Muscle layer of duodenum (tissue), 2 donors: ENCODE data around the gene MKX.

Experiments
- H3K27ac ChIP-seq: one replicate; pipeline ENCODE4 v1.7.0; 2013; ENCODE audit warnings: mild to moderate bottlenecking, low read length
- H3K27me3 ChIP-seq: one replicate; pipeline ENCODE4 v1.7.0; 2013; ENCODE audit warnings: low read depth, mild to moderate bottlenecking, control low read depth, low read length
- H3K36me3 ChIP-seq, 2 donors: one replicate each; pipeline ENCODE4 v1.7.0; 2013; ENCODE audit warnings: low read length in 2 of 2, control low read depth in 1 of 2, mild to moderate bottlenecking in 1 of 2; ENCODE audit not compliant: insufficient read depth in 2 of 2, control insufficient read depth in 1 of 2
- H3K4me1 ChIP-seq, 2 donors: one replicate each; pipeline ENCODE4 v1.7.0; 2013; ENCODE audit warnings: low read length in 2 of 2, mild to moderate bottlenecking in 2 of 2, control low read depth in 1 of 2, moderate library complexity in 1 of 2; ENCODE audit not compliant: insufficient read depth in 2 of 2, control insufficient read depth in 1 of 2
- H3K4me3 ChIP-seq, 2 donors: one replicate each; pipeline ENCODE4 v1.7.0; 2013; ENCODE audit warnings: low read length in 2 of 2, low read depth in 1 of 2, mild to moderate bottlenecking in 1 of 2
- H3K9me3 ChIP-seq, 2 donors: one replicate each; pipeline ENCODE4 v1.7.0; 2013; ENCODE audit warnings: low read length in 2 of 2, control low read depth in 1 of 2, mild to moderate bottlenecking in 1 of 2; ENCODE audit not compliant: control insufficient read depth in 1 of 2
- donor health status: healthy.

MKX gene

DNA sequence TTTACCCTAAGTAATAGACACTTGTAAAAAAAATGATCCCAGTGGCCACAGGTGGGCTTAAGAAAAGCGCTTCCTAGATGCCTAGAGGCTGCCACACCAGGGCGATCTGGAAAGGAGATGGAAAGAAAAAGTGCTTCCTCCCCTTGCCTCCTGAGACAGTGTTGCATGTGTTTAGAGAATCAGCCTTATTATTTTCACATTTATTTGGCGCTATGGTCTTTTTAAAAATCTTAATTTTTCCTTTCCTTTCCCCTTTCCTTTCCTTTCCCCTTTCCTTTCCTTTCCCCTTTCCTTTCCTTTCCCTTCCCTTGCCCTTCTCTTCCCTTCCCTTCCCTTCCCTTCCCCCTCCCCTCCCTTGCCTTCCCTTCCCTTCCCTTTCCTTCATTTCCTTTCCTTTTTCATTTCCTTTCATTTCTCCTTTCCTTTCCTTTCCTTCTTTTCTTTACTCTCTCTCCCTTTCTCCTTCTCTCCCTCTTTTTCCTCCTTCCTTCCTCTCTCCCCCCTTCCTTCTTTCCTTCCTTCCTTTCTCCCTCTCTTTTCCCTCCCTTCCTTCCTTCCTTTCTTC is 7.1 kb upstream of the MKX start:
- H3K4me1 ChIP-seq, result no peaks in the 10 kb centered on the region
- H3K36me3 ChIP-seq, result no peaks in the 10 kb centered on the region
- H3K27ac ChIP-seq, result no peak overlapping the region
- no peak overlapping the region for H3K4me3 ChIP-seq
- no peaks in the 10 kb centered on the region for H3K27me3 ChIP-seq
- H3K9me3 ChIP-seq, result no peaks in the 10 kb centered on the region

DNA sequence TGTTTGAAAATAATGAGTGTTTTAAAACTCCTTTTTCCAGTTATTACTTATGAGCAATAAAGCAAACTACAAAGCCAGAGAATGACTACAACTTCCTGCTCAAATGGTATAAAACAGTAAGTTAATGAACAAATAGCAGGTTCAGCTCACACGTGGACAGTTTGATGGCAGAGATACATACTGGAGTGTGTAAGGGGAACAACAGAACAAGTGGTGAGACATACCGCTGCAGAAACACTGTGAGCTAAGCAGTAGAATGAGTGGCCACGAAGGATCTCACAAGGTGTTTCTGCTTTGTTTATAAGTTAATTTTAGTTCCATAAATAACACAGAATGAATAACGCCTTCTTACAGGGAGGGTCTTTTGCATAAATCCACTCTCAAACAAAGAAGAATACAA is 3.0 kb upstream of the MKX start:
- Histone ChIP-seq H3K27me3 (peaks cover 32% of the 10 kb centered on the region), H3K27ac (no peak overlapping the region), H3K4me3 (no peak overlapping the region), H3K9me3 (no peaks in the 10 kb centered on the region), H3K36me3 (no peaks in the 10 kb centered on the region), H3K4me1 (peaks cover 4 to 32% of the 10 kb centered on the region in 2 donors)

DNA sequence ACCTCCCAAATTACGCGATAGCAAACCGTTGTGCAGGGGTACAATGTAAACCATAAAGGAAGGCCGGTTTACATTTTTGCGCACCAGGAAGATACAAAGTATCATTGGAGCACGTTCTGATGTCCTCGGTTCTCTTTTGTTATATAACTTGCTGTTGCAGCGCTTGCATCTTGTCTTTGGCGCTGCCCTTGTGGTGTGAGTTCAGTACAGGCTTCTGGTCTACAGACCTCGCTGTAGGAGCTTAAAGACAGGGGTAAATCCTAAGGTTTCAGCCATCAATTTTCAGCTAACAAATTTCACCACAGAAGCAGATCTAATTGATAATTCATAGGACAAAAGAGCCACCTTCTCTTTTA is 1.5 kb upstream of the MKX start:
- peaks cover 32% of the 10 kb centered on the region for H3K27me3 ChIP-seq
- H3K36me3 ChIP-seq, result peaks cover 0 to 5% of the 10 kb centered on the region in 2 donors
- H3K4me1 ChIP-seq, result peaks cover 4 to 41% of the 10 kb centered on the region in 2 donors
- H3K4me3 ChIP-seq, result no peak overlapping the region
- H3K9me3 ChIP-seq, result no peaks in the 10 kb centered on the region
- H3K27ac ChIP-seq, result no peak overlapping the region

DNA sequence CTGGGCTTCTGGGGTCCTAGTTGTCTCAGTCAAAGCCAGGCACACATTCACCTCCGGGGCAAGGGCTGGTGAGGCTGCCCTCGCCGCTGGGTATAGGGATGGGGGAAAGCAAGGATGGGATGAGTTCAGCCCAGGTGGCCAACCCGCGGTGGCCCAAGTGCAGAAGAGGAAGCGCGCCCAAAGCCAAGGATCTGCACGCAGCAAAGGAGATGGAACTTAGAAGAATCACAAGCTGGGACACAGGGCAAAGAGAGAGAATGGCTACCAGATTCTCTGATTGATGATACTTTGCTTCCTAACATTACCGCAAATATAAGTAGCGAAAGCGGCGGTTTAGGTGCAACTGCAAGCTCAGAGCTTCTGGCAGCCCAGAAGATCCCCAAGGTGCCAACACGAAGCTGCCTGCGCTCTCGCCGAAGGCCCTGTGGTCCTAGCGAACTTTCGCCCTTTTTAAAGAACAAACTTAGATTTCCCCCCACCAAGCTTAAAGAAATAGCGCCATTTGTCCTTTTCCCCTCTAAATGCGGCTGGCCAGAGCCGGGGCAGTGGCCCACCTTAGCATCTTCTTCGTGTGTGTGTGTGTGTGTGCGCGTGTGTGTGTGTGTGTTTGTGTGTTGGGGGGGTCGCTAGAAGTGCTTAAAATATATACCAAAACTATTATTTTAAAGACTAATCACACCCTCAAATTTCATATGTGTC is 927 bp upstream of the MKX start:
- peaks cover 0 to 5% of the 10 kb centered on the region in 2 donors for H3K36me3 ChIP-seq
- peaks cover 36% of the 10 kb centered on the region for H3K27me3 ChIP-seq
- H3K27ac ChIP-seq, result no peak overlapping the region
- peak overlapping the region in 1 of 2 donors; percentile 84 for H3K4me3 ChIP-seq
- peaks cover 8 to 46% of the 10 kb centered on the region in 2 donors for H3K4me1 ChIP-seq
- no peaks in the 10 kb centered on the region for H3K9me3 ChIP-seq

DNA sequence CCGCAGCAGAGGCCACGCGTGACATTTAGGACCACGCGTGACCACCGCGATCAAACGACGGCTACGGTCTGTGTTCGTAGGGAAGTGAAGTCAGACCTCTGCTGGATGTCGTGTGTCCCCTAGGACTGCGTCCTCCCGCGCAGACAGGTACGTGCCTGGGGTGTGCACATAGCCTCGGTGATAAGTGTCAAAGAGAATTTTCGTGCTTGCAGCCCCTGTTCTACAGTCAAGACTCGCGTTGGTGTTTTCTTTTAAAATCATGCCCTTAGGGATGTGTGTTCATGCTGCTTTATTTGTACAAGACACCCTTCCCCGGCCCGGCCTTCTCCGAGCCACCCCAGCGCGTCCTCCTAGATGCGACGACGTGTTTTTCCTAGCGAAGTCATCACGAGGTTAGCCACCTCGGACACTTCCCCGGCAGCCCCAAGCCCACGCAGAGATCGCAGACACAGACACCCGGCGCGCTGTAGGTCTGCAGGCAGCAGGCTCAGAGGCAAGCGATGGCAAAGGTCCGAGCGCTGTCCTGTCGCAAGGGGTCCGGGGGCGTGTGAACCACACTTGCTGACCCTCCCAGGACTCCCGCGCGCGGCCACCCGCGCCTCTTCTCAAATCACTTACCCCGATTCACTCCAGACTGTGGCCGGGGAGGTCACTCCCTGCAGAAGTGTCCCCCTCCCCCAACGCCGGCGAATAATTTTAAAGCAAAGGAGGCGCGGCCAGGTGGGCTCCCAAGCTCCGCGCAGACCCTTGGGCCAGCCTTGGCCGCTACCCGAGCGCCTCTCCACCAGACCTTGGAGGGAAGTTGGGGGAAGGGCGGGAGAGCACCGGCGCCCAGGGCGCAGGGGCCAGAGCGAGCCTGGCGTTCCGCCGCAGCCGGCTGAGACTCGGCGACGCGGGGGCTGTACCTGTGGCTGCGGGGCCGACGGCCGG is 552 bp downstream of the MKX start:
- peaks cover 0 to 5% of the 10 kb centered on the region in 2 donors for H3K36me3 ChIP-seq
- H3K9me3 ChIP-seq, result no peaks in the 10 kb centered on the region
- H3K27me3 ChIP-seq, result peaks cover 43% of the 10 kb centered on the region
- H3K27ac ChIP-seq, result no peak overlapping the region
- H3K4me1 ChIP-seq, result peaks cover 10 to 52% of the 10 kb centered on the region in 2 donors
- H3K4me3 ChIP-seq, result peak overlapping the region; percentile 46 to 84

DNA sequence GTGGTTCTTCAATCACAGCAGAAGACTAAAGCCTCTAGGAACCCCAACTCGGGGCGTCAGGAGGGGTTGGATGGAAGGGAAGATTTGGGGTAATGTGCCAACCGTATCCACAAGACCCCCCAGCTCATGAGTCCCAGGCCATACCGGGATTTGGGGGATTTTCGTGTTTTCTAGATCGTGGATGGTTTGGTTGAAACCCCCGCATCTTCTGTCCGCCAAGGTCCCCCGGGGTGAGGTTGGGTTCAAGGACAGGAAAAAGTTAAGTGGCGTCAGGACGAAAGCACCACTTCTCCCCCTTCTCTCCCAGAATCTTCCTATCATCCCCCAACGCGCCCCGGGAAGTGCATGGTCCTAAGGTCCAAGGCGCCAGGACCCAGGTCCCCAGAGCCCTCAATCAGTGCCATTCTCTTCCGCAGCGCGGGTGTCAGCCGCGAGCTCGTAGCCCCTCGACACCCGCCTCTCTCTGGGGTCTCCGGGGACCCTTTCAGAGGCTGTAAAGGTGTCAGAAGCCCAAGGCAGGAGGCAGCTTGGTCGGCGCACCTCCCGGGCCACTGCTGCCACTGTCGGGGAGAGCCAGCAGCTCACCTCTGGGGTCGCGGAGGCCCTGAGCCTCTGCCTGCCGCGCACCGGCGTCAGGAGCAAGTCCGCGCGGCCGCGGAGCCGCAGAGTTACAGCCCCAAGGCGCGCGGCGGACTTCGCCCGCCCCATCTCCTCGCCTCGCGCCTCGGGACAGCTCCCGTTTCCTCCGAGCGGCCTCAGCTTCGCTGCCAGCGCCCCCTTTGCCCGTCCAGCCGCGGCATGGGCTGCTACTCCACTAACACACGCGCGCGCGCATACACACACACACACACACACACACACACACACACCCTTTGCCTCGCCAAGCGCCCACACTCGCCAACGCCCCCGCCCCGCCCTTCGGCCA is 1.5 kb downstream of the MKX start:
- H3K9me3 ChIP-seq, result no peaks in the 10 kb centered on the region
- H3K4me1 ChIP-seq, result peaks cover 10 to 52% of the 10 kb centered on the region in 2 donors
- peak overlapping the region; percentile 58 to 84 for H3K4me3 ChIP-seq
- no peak overlapping the region for H3K27ac ChIP-seq
- peaks cover 0 to 5% of the 10 kb centered on the region in 2 donors for H3K36me3 ChIP-seq
- peaks cover 43% of the 10 kb centered on the region for H3K27me3 ChIP-seq

DNA sequence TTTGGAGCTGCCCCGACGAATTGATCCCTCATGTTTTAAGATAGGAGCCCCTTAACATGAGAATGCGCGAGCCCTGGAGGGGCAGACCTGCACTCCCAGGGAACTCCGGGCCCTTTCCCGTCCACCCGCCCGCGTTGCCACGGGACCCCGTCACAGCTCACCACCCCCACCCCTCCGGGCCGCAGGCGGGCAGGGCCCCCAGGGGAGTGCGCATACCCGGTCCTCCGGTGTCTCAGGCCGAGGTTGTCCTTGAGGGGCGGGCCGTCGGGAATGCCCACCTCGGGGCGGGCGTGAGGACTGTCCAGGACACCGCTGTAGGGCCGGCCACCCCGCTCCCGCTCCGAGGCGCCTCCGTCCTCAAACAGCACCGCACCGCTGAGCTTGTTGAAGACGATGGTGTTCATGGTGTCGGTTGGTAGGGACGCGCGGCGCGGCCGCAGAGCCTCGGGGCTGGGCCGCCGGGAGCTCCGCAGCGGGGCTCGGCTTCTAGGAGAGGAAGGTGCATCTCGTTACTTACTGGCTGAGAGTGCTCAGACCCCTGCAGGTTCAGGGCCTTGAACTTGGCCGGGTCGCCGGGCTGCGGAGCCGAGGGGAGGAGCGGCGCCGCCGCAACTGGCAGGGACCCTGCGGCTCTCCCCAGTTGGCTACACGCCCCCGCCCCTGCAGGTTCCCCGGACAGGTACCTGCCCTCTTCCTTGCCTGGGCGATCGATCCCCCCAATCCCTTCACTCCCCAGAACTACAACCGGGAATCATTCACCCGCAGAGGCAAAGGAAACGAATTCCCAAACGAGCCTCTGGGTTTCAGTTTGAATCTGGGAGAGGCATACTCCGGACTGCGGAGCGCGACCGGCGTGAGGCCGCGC is 2.4 kb downstream of the MKX start:
- Histone ChIP-seq H3K9me3 (no peaks in the 10 kb centered on the region), H3K27ac (no peak overlapping the region), H3K4me1 (peaks cover 10 to 52% of the 10 kb centered on the region in 2 donors), H3K36me3 (peaks cover 0 to 5% of the 10 kb centered on the region in 2 donors), H3K4me3 (peak overlapping the region; percentile 58 to 84), H3K27me3 (peaks cover 43% of the 10 kb centered on the region)

DNA sequence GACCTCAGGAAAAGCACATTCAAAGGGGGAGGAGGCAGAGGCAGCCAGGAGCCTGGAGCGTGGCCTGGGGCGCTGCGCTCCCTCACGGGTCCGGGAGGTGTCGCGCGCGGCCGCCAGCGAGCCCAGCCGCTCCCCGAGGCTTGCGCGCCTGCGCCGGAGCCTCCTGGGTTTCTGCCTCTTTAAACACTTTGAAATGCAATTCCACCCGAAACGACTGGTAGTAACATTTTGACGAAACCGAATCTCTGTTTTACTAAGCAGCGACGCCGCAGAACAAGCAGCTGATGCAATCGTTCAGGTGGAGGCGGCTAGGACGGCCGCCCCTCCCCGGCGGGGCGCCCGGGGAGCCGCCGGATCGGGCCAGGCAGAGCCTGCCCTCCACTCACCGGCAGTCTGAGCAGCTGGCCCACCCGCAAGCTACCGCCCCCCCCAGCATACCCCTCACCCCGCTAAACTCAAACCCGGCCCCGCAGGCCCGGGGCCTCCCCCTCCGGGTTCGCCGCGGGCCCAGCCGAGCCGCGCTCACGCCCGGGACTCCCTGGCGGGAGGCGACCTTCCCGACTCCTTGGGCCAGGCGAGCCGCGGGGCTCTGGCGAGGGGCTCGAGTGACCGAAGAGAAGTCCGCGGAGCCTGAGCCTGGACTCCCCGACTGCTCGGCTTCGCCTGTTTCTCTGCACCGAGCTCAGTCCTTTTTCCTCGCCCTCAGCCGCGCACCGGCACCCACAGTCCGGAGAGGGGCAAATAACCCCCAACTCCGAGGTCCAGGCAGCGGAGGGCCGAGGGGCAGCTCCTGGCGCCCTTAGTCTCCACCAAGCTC is 3.2 kb downstream of the MKX start:
- Histone ChIP-seq H3K36me3 (peaks cover 0 to 5% of the 10 kb centered on the region in 2 donors), H3K9me3 (no peaks in the 10 kb centered on the region), H3K27ac (no peak overlapping the region), H3K4me1 (peaks cover 10 to 52% of the 10 kb centered on the region in 2 donors), H3K27me3 (peaks cover 41% of the 10 kb centered on the region), H3K4me3 (peak overlapping the region; percentile 58 to 84)

DNA sequence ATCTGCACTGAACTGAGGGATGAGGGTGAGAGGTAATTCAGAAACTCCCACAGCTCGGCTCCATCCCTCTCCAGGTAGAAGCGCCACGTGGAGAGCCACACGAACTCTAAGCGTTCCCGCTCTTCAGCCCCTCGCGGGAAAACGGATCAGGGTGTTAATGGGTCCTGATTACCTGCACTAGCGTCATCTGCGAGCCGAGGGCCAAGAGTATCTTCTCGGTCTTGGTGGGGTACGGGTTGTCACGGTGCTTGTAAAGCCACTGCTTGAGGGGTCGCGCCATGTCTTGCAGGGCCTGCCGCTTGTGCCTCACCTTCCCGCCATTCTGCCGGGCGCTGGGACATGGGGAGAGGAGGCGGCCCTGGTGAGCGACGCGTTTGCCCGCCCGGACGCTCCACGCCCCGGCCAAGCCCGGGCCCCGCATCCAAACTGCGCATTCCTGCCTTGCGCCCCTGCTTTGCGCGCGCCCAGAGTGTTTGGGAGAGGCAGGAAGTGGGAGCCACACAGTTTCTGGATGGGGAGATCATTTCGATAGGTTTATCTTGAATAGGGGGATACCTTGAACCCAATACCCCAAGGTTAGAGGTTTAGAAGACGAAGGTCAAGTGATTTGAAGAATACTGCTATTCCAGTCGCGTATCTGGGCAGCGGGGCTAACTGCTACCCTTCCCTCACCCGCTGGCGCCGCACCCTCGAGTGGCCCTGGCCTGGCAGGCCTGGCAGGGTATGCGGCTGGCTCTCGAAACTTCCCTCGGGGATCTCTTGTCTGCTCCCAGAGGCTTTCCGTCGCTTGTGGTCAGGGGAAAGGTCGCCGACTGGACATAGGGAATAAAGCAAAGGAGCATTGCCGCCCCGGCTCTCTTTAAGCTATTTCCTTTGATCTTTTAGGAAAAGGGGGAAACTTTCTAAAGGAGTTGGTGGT is 4.2 kb downstream of the MKX start:
- peaks cover 10 to 48% of the 10 kb centered on the region in 2 donors for H3K4me1 ChIP-seq
- peaks cover 31% of the 10 kb centered on the region for H3K27me3 ChIP-seq
- peak overlapping the region; percentile 58 to 84 for H3K4me3 ChIP-seq
- no peak overlapping the region for H3K27ac ChIP-seq
- peaks cover 0 to 5% of the 10 kb centered on the region in 2 donors for H3K36me3 ChIP-seq
- H3K9me3 ChIP-seq, result no peaks in the 10 kb centered on the region
